K562 (cell line): ENCODE results near the gene VCAN. TPM values are rescaled to one million over a fixed set of nuclear protein-coding genes. Genes with fewer than 3 reads are reported as not detected.

Experiments
- ATAC-seq: fragments of 200-7000 bp; cut with Tn5 transposase; 3 replicates; pipeline ENCODE4 v1.9.1; 2020; ENCODE audit warnings: moderate library complexity
- BruUV-seq: library from RNA; stranded (reverse); fragments of 400-500 nt; replicated peaks from 2 replicates; lab custom pipeline; 2021; lab: Mats Ljungman, UMichigan
- CTCF ChIA-PET: fragments of 300-600 bp; formaldehyde crosslinking; extraction: SDS; loops from one replicate; lab custom pipeline; 2021; ENCODE audit warnings: low intra/inter-chr PET ratio; lab: Yijun Ruan, JAX
- POLR2A ChIA-PET: fragments of 300-600, 350-650 bp; sonication (Branson Sonifier 250); formaldehyde crosslinking; extraction: SDS; loops from one replicate; lab custom pipeline; 2021; ENCODE audit warnings: antibody characterized with exemption, inconsistent platforms; lab: Yijun Ruan, JAX
- DNase-seq, 4 experiments: peaks; one replicate each; pipeline versions ENCODE4 v3.0.0 to v3.0.0-alpha.2; 2011 to 2018; ENCODE audit warnings: low spot score in 3 of 4, mixed read lengths in 3 of 4; ENCODE audit errors: extremely low read depth in 1 of 4
- FAIRE-seq: peaks from 2 replicates; lab custom pipeline; 2011; peaks lifted over from hg19 to GRCh38; lab: Jason Lieb, UNC
- H2AFZ ChIP-seq: 2 replicates; pipeline ENCODE4 v1.6.0; 2011; ENCODE audit warnings: low read depth, low read length, control low read depth, inconsistent platforms
- H3K27ac ChIP-seq: fragments of 200-600 bp; 3 replicates; pipeline ENCODE4 v1.8.0; 2011; ENCODE audit warnings: low read depth, mild to moderate bottlenecking, control low read depth, inconsistent platforms, low read length, moderate library complexity, mixed read lengths; ENCODE audit errors: extremely low read depth
- H3K27me3 ChIP-seq, 2 experiments: fragments of 300-600 bp in 1 of 2; 2 replicates in 1 of 2; 3 replicates in 1 of 2; pipeline versions ENCODE4 v1.6.0 to v1.8.0; 2011; ENCODE audit warnings: inconsistent platforms in 2 of 2, low read length in 2 of 2, mild to moderate bottlenecking in 1 of 2, mixed read lengths in 1 of 2, moderate library complexity in 1 of 2; ENCODE audit not compliant: control insufficient read depth in 2 of 2, insufficient read depth in 2 of 2
- H3K36me3 ChIP-seq: fragments of 300-600 bp; 3 replicates; pipeline ENCODE4 v1.8.0; 2011; ENCODE audit warnings: mild to moderate bottlenecking, low read length, inconsistent platforms; ENCODE audit not compliant: control insufficient read depth, insufficient read depth
- H3K4me1 ChIP-seq, 2 experiments: fragments of 200-600 bp in 1 of 2; replicated peaks in 1 of 2; 2 replicates in 1 of 2; 3 replicates in 1 of 2; pipeline versions ENCODE4 v1.5.1 to v1.8.0; 2011; ENCODE audit warnings: inconsistent platforms in 2 of 2, low read length in 2 of 2, mild to moderate bottlenecking in 1 of 2, mixed read lengths in 1 of 2, moderate library complexity in 1 of 2; ENCODE audit not compliant: control insufficient read depth in 2 of 2, insufficient read depth in 2 of 2
- H3K4me2 ChIP-seq: 2 replicates; pipeline ENCODE4 v1.6.1; 2011; ENCODE audit warnings: low read length, control low read depth, inconsistent platforms, mixed read lengths; ENCODE audit not compliant: insufficient read depth
- H3K4me3 ChIP-seq: fragments of 200-600 bp; sonication (generic), shearing (Covaris generic); 2 replicates; pipeline ENCODE4 v1.5.1; 2016; ENCODE audit warnings: control low read depth, inconsistent platforms
- H3K79me2 ChIP-seq: fragments of 200-600 bp; 3 replicates; pipeline ENCODE4 v1.8.0; 2011; ENCODE audit warnings: low read length, inconsistent platforms; ENCODE audit not compliant: control insufficient read depth, insufficient read depth
- H3K9ac ChIP-seq, 2 experiments: 2 replicates each; pipeline versions ENCODE4 v1.6.0 to v1.6.1; 2011; ENCODE audit warnings: low read depth in 2 of 2, low read length in 2 of 2, control low read depth in 1 of 2, inconsistent platforms in 1 of 2, mild to moderate bottlenecking in 1 of 2, mixed read lengths in 1 of 2; ENCODE audit not compliant: insufficient read depth in 1 of 2
- H3K9me1 ChIP-seq: one replicate; pipeline ENCODE4 v1.6.0; 2011; ENCODE audit warnings: inconsistent platforms, mild to moderate bottlenecking, low read length, moderate library complexity; ENCODE audit not compliant: control insufficient read depth, insufficient read depth
- H3K9me3 ChIP-seq: replicated peaks from 2 replicates; pipeline ENCODE4 v1.5.1; 2011; ENCODE audit warnings: low read depth, low read length, inconsistent platforms; ENCODE audit not compliant: control insufficient read depth, insufficient read depth
- H4K20me1 ChIP-seq: replicated peaks from 2 replicates; pipeline ENCODE4 v1.6.1; 2011; ENCODE audit warnings: low read length, inconsistent platforms, mixed read lengths; ENCODE audit not compliant: control insufficient read depth, insufficient read depth
- ADNP ChIP-seq: fragments of 200-800 bp; sonication (Bioruptor generic); IDR thresholded peaks from 2 replicates; pipeline ENCODE4 v1.6.1; 2016; ENCODE audit warnings: missing genetic modification characterization, missing compliant biosample characterization
- E2F1 ChIP-seq: sonication (generic); formaldehyde crosslinking; IDR thresholded peaks from 2 replicates; pipeline ENCODE4 v1.8.1; 2023; ENCODE audit warnings: mild to moderate bottlenecking, missing genetic modification reagents, moderate library complexity
- HNRNPL ChIP-seq: fragments of 200-400 bp; formaldehyde crosslinking; IDR thresholded peaks from 2 replicates; pipeline ENCODE4 v1.6.1; 2017; ENCODE audit warnings: low read depth, mild to moderate bottlenecking, low read length
- HOMEZ ChIP-seq: fragments of 250-450 bp; sonication (Bioruptor Pico); IDR thresholded peaks from 2 replicates; pipeline ENCODE4 v1.4.0; 2020; ENCODE audit warnings: mild to moderate bottlenecking, moderate library complexity
- POLR2G ChIP-seq: fragments of 200-400 bp; formaldehyde crosslinking; IDR thresholded peaks from 2 replicates; pipeline ENCODE4 v1.6.1; 2017; ENCODE audit warnings: low read depth, mild to moderate bottlenecking, antibody characterized with exemption, low read length, moderate library complexity
- SNIP1 ChIP-seq: fragments of 450-650 bp; IDR thresholded peaks from 2 replicates; pipeline ENCODE4 v1.7.1; 2017; ENCODE audit warnings: low read depth, mild to moderate bottlenecking
- ZBTB17 ChIP-seq: fragments of 450-650 bp; formaldehyde crosslinking; IDR thresholded peaks from 2 replicates; pipeline ENCODE4 v1.4.0; 2020; ENCODE audit warnings: mild to moderate bottlenecking
- ZBTB5 ChIP-seq: fragments of 450-650 bp; IDR thresholded peaks from 2 replicates; pipeline ENCODE4 v1.6.1; 2017; ENCODE audit warnings: antibody characterized with exemption
- ZNF124 ChIP-seq: sonication (generic); formaldehyde crosslinking; IDR thresholded peaks from 2 replicates; pipeline ENCODE4 v1.8.1; 2022; ENCODE audit warnings: missing genetic modification reagents
- ZNF140 ChIP-seq: fragments of 250-450 bp; sonication (Bioruptor Pico); IDR thresholded peaks from 2 replicates; pipeline ENCODE4 v1.8.0; 2021; ENCODE audit warnings: moderate library complexity, mild to moderate bottlenecking, inconsistent platforms
- ZNF165 ChIP-seq: fragments of 250-450 bp; sonication (Bioruptor Pico); IDR thresholded peaks from 2 replicates; pipeline ENCODE4 v1.4.0; 2020; ENCODE audit warnings: borderline replicate concordance
- WGBS: fragments of 100-300 bp; shearing (Covaris generic); methylation state at CpG from one replicate; pipeline ENCODE4 v1.1.6; 2016; ENCODE audit warnings: low coverage, mixed read lengths; ENCODE audit not compliant: insufficient coverage; ENCODE audit errors: missing lambda C conversion rate; 5-methylcytosine and 5-hydroxymethylcytosine counted together
- in situ Hi-C: fragments of 300-500 bp; cut with MboI; formaldehyde crosslinking; loops from 4 replicates; pipeline ENCODE4 v1.15.0; 2018; ENCODE audit warnings: inconsistent platforms, mixed read lengths
- intact Hi-C: fragments of 100-400 bp; cut with micrococcal nuclease; formaldehyde crosslinking; loops from 2 replicates; pipeline ENCODE4 v1.14.2; 2022
- polyA plus RNA-seq, 8 experiments: library from polyadenylated mRNA; depleted of rRNA in 4 of 8; stranded (reverse) in 5 of 8; unstranded in 3 of 8; fragments of >200 nt; fragmentation: Nextera tagmentation in 2 of 8; fragmentation: Illumina TruSeq in 1 of 8; extraction: Ambion mirVana in 2 of 8; extraction: Trizol in 1 of 8; gene quantifications; 2 replicates each; pipeline versions ENCODE4 v1.2.1 to v1.2.3, GENCODE V29; 2011 to 2014; ENCODE audit warnings: inconsistent platforms in 1 of 8, missing spikeins in 1 of 8
- total RNA-seq, 7 experiments: library from RNA; depleted of rRNA in 6 of 7; stranded (reverse); fragments of >200 nt in 6 of 7; fragmentation: Illumina TruSeq in 2 of 7; extraction: Trizol in 2 of 7; gene quantifications; 2 replicates each; pipeline versions ENCODE4 v1.2.1 to v1.2.3, GENCODE V29; 2011 to 2021; ENCODE audit warnings: low replicate concordance in 1 of 7
- TF ChIP-seq, protein P1 (sequence below), 2 experiments: fragments of 450-650 bp; IDR thresholded peaks; 2 replicates each; pipeline ENCODE4 v1.6.1; 2016
- TF ChIP-seq, protein P2 (sequence below), 2 experiments: fragments of 450-650 bp; conservative IDR thresholded peaks; 2 replicates each; pipeline ENCODE4 v1.6.1; 2017; ENCODE audit warnings: mild to moderate bottlenecking in 2 of 2, moderate library complexity in 2 of 2

Gene VCAN
- total and polyA plus RNA-seq, 9 of the 15 experiments (the other 6 are each of a cell fraction or from before 2014, with no cell fraction given), result 0.01 to 0.33 (median 0.05) TPM

GRCh38 chr5:83487155-83487554 lies 15.6 kb downstream of the VCAN start (continued):
- TF ChIP-seq ZNF140 (CRISPR knock-in tag), result no peak
- no peak for TF ChIP-seq POLR2G

DNA sequence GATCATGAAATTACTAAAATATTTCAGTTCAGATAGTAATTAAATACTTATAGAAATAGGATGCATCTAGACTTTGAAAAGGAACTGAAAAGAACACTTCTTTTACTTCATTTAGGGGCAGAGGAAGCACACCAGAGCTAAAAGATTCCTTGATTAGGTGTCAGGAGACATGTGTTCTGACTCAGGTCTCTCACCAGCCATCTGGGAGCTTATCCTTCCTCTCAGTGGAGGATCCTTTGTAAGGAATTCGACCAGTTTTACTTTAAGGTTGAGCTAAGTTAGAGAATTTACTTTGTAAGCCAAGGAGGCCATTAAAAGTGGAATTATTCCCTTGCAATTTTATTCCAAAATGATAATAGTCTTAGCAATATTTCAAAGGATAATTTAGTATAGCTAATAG lies 16.7 kb downstream of the VCAN start:
- Histone ChIP-seq H3K4me1 (no peaks in the 10 kb centered on the region), H3K9ac (no peak overlapping the region), H3K9me1 (no peaks in the 10 kb centered on the region), H3K9me3 (no peaks in the 10 kb centered on the region), H3K27me3 (peaks cover 0 to 4% of the 10 kb centered on the region in 2 experiments; a peak in 2 of 5 replicates), H4K20me1 (no peaks in the 10 kb centered on the region), H3K4me2 (no peak overlapping the region), H2AFZ (no peak overlapping the region), H3K27ac (no peak overlapping the region), H3K4me3 (no peak overlapping the region), H3K79me2 (no peaks in the 10 kb centered on the region), H3K36me3 (no peaks in the 10 kb centered on the region)
- FAIRE-seq, result no peak
- ChIA-PET CTCF (no interaction called here), POLR2A (no interaction called here)
- no peak for ATAC-seq
- in situ Hi-C loops, result no loop called here
- BruUV-seq, result no TSS peak
- no peak for DNase-seq
- 0% methylated on average over 1 of the region's 1 CpG for WGBS
- intact Hi-C loops, result no loop called here
- TF ChIP-seq ZNF165, result no peak
- TF ChIP-seq, protein P1, sequence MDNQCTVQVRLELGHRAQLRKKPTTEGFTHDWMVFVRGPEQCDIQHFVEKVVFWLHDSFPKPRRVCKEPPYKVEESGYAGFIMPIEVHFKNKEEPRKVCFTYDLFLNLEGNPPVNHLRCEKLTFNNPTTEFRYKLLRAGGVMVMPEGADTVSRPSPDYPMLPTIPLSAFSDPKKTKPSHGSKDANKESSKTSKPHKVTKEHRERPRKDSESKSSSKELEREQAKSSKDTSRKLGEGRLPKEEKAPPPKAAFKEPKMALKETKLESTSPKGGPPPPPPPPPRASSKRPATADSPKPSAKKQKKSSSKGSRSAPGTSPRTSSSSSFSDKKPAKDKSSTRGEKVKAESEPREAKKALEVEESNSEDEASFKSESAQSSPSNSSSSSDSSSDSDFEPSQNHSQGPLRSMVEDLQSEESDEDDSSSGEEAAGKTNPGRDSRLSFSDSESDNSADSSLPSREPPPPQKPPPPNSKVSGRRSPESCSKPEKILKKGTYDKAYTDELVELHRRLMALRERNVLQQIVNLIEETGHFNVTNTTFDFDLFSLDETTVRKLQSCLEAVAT (IDR thresholded peaks at IDR 0.05), result no peak
- TF ChIP-seq HOMEZ, result no peak
- TF ChIP-seq SNIP1, result no peak
- TF ChIP-seq ZBTB17, result no peak
- no peak for TF ChIP-seq ADNP
- TF ChIP-seq ZNF124 (CRISPR knock-in tag), result no peak
- TF ChIP-seq, protein P2, sequence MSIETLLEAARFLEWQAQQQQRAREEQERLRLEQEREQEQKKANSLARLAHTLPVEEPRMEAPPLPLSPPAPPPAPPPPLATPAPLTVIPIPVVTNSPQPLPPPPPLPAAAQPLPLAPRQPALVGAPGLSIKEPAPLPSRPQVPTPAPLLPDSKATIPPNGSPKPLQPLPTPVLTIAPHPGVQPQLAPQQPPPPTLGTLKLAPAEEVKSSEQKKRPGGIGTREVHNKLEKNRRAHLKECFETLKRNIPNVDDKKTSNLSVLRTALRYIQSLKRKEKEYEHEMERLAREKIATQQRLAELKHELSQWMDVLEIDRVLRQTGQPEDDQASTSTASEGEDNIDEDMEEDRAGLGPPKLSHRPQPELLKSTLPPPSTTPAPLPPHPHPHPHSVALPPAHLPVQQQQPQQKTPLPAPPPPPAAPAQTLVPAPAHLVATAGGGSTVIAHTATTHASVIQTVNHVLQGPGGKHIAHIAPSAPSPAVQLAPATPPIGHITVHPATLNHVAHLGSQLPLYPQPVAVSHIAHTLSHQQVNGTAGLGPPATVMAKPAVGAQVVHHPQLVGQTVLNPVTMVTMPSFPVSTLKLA (conservative IDR thresholded peaks at IDR 0.05), result no peak
- no peak for TF ChIP-seq ZBTB5
- no peak for TF ChIP-seq E2F1 (CRISPR knock-in tag)
- no peak for TF ChIP-seq HNRNPL
